HL-60 (cell line): ENCODE measurements around the gene DSTYK.

Experiments used
- DNase-seq, 2 experiments: peaks; one replicate each; pipeline ENCODE4 v3.0.0-alpha.2; 2010 to 2020; ENCODE audit warnings: low read depth in 1 of 2, low spot score in 1 of 2
- H3K27ac ChIP-seq: fragments of 250-450 bp; sonication (Bioruptor Pico); replicated peaks from 2 replicates; pipeline ENCODE4 v1.5.1; 2020; ENCODE audit warnings: mild to moderate bottlenecking, moderate library complexity
- H3K27me3 ChIP-seq: fragments of 250-450 bp; sonication (Bioruptor Pico); 2 replicates; pipeline ENCODE4 v1.5.1; 2021; ENCODE audit warnings: mild to moderate bottlenecking, moderate library complexity; ENCODE audit not compliant: insufficient read depth, poor library complexity, severe bottlenecking
- H3K4me3 ChIP-seq: replicated peaks from 2 replicates; pipeline ENCODE4 v1.5.1; 2011; ENCODE audit warnings: mild to moderate bottlenecking, control low read depth, low read length; ENCODE audit not compliant: insufficient read depth
- GABPA ChIP-seq: IDR thresholded peaks from 2 replicates; pipeline ENCODE4 v1.6.1; 2012; ENCODE audit warnings: low read depth
- POLR2AphosphoS5 ChIP-seq: IDR thresholded peaks from 2 replicates; pipeline ENCODE4 v1.6.1; 2012; ENCODE audit warnings: low read depth
- SPI1 ChIP-seq: IDR thresholded peaks from 2 replicates; pipeline ENCODE4 v1.6.1; 2012; ENCODE audit warnings: low read depth, mild to moderate bottlenecking, borderline replicate concordance
- TF ChIP-seq, protein P1 (sequence below): IDR thresholded peaks from one replicate; pipeline ENCODE4 v1.5.1; 2011; ENCODE audit warnings: low read length, control low read depth, inconsistent platforms; ENCODE audit not compliant: insufficient read depth
- TF ChIP-seq, protein P2 (sequence below): IDR thresholded peaks from 2 replicates; pipeline ENCODE4 v1.6.1; 2012; ENCODE audit warnings: low read depth; ENCODE audit not compliant: insufficient replicate concordance

The DSTYK gene

DNA sequence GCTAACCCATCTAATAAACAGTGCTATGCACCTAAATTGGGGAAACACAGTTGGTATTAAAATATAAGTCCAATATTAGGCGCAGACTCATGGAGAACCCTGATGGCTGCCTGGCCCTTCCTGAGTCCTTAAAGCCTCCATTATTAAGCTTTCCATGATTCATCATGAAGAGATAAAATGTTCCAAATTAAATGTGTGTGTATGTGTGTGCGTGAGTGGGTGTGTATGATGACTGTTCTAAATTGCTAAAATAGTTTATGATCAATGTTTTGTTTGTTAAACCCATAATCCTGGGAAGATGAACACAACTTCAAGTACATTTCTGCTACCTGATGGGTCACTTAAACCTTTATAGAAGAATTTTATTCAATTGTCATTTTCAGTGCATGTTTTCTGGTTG lies 83.5 kb downstream of the DSTYK start:
- Histone ChIP-seq H3K4me3 (no peak overlapping the region), H3K27ac (peak overlapping the region; percentile 64), H3K27me3 (no peaks in the 10 kb centered on the region)
- TF ChIP-seq GABPA (no peak), POLR2AphosphoS5 (no peak), SPI1 (no peak)
- TF ChIP-seq, protein P1, sequence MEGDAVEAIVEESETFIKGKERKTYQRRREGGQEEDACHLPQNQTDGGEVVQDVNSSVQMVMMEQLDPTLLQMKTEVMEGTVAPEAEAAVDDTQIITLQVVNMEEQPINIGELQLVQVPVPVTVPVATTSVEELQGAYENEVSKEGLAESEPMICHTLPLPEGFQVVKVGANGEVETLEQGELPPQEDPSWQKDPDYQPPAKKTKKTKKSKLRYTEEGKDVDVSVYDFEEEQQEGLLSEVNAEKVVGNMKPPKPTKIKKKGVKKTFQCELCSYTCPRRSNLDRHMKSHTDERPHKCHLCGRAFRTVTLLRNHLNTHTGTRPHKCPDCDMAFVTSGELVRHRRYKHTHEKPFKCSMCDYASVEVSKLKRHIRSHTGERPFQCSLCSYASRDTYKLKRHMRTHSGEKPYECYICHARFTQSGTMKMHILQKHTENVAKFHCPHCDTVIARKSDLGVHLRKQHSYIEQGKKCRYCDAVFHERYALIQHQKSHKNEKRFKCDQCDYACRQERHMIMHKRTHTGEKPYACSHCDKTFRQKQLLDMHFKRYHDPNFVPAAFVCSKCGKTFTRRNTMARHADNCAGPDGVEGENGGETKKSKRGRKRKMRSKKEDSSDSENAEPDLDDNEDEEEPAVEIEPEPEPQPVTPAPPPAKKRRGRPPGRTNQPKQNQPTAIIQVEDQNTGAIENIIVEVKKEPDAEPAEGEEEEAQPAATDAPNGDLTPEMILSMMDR = no peak
- TF ChIP-seq, protein P2, sequence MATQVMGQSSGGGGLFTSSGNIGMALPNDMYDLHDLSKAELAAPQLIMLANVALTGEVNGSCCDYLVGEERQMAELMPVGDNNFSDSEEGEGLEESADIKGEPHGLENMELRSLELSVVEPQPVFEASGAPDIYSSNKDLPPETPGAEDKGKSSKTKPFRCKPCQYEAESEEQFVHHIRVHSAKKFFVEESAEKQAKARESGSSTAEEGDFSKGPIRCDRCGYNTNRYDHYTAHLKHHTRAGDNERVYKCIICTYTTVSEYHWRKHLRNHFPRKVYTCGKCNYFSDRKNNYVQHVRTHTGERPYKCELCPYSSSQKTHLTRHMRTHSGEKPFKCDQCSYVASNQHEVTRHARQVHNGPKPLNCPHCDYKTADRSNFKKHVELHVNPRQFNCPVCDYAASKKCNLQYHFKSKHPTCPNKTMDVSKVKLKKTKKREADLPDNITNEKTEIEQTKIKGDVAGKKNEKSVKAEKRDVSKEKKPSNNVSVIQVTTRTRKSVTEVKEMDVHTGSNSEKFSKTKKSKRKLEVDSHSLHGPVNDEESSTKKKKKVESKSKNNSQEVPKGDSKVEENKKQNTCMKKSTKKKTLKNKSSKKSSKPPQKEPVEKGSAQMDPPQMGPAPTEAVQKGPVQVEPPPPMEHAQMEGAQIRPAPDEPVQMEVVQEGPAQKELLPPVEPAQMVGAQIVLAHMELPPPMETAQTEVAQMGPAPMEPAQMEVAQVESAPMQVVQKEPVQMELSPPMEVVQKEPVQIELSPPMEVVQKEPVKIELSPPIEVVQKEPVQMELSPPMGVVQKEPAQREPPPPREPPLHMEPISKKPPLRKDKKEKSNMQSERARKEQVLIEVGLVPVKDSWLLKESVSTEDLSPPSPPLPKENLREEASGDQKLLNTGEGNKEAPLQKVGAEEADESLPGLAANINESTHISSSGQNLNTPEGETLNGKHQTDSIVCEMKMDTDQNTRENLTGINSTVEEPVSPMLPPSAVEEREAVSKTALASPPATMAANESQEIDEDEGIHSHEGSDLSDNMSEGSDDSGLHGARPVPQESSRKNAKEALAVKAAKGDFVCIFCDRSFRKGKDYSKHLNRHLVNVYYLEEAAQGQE = no peak
- DNase-seq = no peak

DNA sequence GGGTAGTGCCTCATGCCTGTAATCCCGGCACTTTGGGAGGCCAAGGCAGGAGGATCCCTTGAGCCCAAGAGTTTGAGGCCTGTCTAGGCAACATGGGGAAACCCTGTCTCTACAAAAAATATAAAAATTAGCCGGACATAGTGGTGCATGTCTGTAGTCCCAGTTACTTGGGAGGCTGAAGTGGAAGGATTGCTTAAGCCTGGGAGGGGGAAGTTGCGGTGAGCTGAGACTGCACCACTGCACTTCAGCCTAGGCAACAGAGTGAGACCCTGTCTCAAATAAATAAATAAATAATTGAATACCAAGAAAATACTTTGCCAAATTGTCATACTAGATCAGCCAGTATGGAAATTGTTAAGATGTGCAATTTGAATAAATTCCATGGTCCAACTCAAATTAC lies 83.9 kb downstream of the DSTYK start:
- Histone ChIP-seq H3K27me3 (no peaks in the 10 kb centered on the region), H3K4me3 (no peak overlapping the region), H3K27ac (peak overlapping the region; percentile 64)
- peak; percentile 50 to 87 for DNase-seq
- TF ChIP-seq SPI1 = peak; percentile 12; the same call in 1 of the 2 replicates
- TF ChIP-seq, protein P2 = no peak
- TF ChIP-seq GABPA = no peak

DNA sequence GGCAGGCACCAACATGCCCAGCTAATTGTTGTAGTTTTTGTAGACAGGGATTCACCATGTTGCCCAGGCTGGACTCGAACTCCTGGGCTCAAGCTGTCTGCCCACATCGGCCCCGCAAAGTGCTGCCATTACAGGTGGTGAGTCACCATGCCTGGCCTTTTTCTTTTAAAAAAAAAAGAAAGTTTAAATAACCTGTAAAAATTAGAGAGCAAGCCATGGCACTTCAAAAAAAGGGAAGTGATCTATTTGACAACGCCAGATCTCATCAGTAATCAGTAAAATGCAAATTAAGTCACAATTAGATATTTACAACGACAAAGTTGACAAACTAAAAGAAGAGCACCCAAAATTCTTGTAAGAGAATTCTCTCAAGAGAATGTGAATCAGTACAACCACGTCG lies 86.8 kb downstream of the DSTYK start:
- Histone ChIP-seq H3K4me3 (no peak overlapping the region), H3K27me3 (no peaks in the 10 kb centered on the region), H3K27ac (peak overlapping the region; percentile 35)
- TF ChIP-seq SPI1 (peak; percentile 93), POLR2AphosphoS5 (no peak)
- peak; percentile 13 to 28 for DNase-seq

DNA sequence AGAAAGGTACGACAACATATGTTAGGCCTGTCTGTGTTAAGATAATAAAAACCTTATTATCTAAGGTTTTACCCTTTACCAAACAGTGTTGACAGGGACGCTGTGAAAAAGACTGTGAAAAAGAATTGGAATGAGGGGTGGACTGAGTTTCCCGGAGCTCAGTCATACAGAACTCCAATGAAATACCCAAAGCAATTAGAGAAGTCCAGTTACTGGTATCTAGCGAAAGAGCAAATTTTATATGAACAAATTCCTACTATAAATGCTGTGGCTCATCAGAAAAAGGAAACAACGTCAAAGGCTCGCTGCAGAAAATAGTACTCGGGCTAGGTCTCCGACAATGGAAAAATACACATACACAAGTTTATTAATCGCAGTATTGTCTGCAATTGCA lies 89.0 kb downstream of the DSTYK start:
- peak overlapping the region; percentile 98 for H3K27ac ChIP-seq
- no peak for DNase-seq
- TF ChIP-seq, protein P2 = no peak
- TF ChIP-seq SPI1 = no peak
- TF ChIP-seq GABPA = no peak
- no peak for TF ChIP-seq POLR2AphosphoS5
- TF ChIP-seq, protein P1 = no peak
- no peaks in the 10 kb centered on the region for H3K27me3 ChIP-seq
- peak overlapping the region; percentile 29 for H3K4me3 ChIP-seq
